Stomach (tissue), 4 donors: ENCODE data around the gene AMIGO3.

Experiments used
- POLR2A ChIP-seq, 4 donors: fragments of 450-650 bp; IDR thresholded peaks; one replicate each; pipeline ENCODE4 v1.6.1; 2016; ENCODE audit warnings: antibody characterized with exemption in 4 of 4, control low read depth in 2 of 4, mild to moderate bottlenecking in 1 of 4, moderate library complexity in 1 of 4
- TF ChIP-seq, protein P1 (sequence below), 7 experiments: fragments of 450-650 bp in 4 of 7; fragments of 200-600 bp in 3 of 7; sonication (generic) in 3 of 7; IDR thresholded peaks; one replicate each; pipeline ENCODE4 v1.5.1; 2016 to 2019; ENCODE audit warnings: antibody characterized with exemption in 7 of 7, control low read depth in 2 of 7, mild to moderate bottlenecking in 1 of 7

DNA sequence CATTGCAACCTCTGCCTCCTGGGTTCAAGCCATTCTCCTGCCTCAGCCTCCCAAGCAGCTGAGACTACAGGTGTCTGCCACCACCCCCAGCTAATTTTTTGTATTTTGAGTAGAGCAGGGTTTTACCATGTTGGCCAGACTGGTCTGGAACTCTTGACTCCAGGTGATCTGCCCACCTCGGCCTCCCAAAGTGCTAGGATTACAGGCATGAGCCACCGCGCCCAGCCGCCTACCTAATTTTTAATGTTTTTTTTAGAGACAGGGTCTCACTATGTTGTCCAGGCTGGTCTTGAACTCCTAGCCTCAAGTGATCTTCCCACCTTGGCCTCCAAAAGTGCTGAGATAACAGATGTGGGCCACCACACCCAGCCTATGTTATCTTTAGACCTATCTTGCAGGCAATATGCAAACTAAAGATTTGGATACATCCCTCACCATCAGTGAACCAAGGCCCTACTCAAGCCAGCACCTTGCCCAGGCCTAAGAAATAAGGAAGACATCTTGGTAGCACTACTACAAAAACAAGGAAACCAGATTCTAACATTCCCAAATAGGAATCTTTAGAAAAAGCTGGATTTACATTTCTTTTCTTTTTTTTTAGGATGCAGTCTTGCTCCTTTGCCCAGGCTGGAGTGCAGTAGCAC lies 10.6 kb upstream of the AMIGO3 start:
- TF ChIP-seq, protein P1, sequence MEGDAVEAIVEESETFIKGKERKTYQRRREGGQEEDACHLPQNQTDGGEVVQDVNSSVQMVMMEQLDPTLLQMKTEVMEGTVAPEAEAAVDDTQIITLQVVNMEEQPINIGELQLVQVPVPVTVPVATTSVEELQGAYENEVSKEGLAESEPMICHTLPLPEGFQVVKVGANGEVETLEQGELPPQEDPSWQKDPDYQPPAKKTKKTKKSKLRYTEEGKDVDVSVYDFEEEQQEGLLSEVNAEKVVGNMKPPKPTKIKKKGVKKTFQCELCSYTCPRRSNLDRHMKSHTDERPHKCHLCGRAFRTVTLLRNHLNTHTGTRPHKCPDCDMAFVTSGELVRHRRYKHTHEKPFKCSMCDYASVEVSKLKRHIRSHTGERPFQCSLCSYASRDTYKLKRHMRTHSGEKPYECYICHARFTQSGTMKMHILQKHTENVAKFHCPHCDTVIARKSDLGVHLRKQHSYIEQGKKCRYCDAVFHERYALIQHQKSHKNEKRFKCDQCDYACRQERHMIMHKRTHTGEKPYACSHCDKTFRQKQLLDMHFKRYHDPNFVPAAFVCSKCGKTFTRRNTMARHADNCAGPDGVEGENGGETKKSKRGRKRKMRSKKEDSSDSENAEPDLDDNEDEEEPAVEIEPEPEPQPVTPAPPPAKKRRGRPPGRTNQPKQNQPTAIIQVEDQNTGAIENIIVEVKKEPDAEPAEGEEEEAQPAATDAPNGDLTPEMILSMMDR (IDR thresholded peaks at IDR 0.05) = no peak
- no peak for TF ChIP-seq POLR2A (IDR thresholded peaks at IDR 0.05)
